HFF-Myc (cell line): ENCODE results near the gene TFCP2.
A peak's percentile ranks its signal among the peaks of the same experiment; 100 is the strongest.

ENCODE experiments used
- DNase-seq: peaks from one replicate; pipeline ENCODE4 v3.0.0-alpha.2; 2011; ENCODE audit warnings: low read depth; ENCODE audit errors: extremely low read depth
- H3K4me3 ChIP-seq: replicated peaks from 2 replicates; pipeline ENCODE4 v1.5.1; 2011; ENCODE audit warnings: low read depth, mild to moderate bottlenecking, control low read depth, low read length
- TF ChIP-seq, protein P1 (sequence below): IDR thresholded peaks from 2 replicates; pipeline ENCODE4 v1.5.1; 2012; ENCODE audit warnings: mild to moderate bottlenecking, low read depth, low read length, control low read depth; ENCODE audit errors: missing control alignments

The TFCP2 gene

DNA sequence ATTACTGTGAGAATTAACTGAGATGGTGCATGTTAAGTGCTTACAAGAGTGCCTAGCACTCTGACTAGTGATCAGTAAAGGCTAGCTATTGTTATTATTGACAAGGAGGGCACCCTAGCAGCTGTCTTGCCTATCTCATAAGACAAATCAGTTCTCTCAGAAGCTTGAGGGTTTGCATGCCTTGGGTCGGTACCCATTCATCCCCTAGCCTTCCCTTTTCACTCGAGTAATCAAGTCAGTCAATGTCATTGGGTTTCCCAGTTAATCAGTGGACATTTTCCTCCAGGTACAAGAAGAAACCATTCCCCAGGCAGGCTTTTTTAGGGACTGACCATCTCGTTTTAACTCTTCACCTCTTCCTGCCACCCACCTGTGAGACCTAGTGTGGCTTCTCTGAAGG is 10.4 kb upstream of the TFCP2 start:
- DNase-seq: no peak
- TF ChIP-seq, protein P1, sequence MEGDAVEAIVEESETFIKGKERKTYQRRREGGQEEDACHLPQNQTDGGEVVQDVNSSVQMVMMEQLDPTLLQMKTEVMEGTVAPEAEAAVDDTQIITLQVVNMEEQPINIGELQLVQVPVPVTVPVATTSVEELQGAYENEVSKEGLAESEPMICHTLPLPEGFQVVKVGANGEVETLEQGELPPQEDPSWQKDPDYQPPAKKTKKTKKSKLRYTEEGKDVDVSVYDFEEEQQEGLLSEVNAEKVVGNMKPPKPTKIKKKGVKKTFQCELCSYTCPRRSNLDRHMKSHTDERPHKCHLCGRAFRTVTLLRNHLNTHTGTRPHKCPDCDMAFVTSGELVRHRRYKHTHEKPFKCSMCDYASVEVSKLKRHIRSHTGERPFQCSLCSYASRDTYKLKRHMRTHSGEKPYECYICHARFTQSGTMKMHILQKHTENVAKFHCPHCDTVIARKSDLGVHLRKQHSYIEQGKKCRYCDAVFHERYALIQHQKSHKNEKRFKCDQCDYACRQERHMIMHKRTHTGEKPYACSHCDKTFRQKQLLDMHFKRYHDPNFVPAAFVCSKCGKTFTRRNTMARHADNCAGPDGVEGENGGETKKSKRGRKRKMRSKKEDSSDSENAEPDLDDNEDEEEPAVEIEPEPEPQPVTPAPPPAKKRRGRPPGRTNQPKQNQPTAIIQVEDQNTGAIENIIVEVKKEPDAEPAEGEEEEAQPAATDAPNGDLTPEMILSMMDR: no peak
- H3K4me3 ChIP-seq: no peak overlapping the region

DNA sequence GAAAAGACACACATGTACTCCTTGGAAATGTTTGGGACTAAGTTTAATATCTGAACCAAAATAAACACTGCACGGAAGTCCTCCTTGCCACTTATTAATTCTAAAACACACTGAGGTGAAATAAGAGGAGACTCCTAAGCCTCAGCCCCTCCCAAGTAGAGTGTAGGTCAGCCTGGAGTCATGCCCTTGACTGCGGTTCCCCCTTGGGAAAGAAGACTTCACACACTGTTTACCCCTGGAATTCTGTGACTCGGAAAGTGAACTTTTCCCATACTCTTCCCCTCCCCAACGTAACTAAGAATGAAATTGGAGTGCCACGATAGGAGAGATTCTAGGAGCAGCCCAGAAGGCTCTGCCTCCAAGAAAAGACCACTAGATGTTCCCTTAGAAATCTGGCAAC is 8.6 kb upstream of the TFCP2 start:
- no peak for DNase-seq
- H3K4me3 ChIP-seq: no peak overlapping the region
- TF ChIP-seq, protein P1: no peak

DNA sequence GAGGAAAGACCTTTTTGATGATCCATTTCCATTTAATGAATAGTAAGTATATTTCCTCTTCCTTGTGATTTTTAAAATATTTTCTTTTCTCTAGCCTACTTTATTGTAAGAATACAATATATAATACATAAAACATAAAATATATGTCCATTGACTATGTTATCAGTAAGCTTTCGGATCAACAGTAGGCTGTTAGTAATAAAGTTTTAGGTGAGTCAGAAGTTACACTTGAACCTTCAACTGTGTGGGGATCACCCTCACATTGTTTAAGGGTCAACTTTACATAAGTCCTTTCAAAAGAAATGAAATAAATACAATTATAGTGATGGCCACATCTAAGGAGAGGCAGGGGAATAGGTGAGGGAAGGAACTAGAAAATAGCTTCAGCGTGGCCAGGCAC is 5.0 kb upstream of the TFCP2 start:
- no peak for DNase-seq
- no peak overlapping the region for H3K4me3 ChIP-seq
- TF ChIP-seq, protein P1: no peak

DNA sequence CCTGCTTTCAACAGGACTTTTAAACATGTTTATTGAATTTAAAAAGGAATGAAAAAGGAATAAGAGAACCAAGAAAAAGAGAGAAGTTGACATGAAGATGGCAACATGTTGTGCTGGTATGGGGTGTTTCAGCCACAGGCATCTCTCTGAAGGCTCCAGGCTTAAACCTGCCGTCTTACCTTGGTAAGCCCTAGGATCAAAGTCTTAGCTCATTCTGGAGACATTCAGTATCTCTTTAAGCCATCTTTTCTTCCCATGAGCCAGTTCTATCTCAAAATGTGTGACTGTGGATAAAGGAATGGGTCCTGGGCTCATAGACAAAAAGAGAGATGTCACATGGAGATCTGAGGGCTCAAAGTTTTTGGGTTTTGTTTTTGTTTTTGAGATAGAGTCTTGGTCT is 1.6 kb upstream of the TFCP2 start:
- TF ChIP-seq, protein P1: no peak
- no peak overlapping the region for H3K4me3 ChIP-seq
- no peak for DNase-seq

- DNase-seq: no peak
- TF ChIP-seq, protein P1: no peak
- H3K4me3 ChIP-seq: peak overlapping the region; percentile 78
Measured at GRCh38 chr12:51171884-51172514, 936 bp downstream of the TFCP2 start.

DNA sequence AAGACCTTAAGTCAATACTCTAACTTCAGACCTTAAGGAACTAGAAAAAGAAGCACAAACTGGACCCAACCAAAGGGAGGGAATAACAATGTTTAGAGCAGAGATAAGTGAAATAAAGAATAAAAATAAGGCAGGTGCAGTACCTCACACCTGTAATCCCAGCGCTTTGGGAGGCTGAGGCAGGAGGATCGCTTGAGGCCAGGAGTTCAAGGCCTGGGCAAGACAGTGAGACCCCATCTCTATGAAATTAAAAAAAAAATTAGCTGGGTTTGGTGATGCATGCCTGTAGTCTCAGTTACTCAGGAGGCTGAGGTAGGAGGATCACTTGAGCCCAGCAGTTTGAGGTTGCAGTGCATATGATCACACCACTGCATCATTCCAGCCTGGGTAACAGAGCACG is 9.1 kb downstream of the TFCP2 start:
- no peak overlapping the region for H3K4me3 ChIP-seq
- TF ChIP-seq, protein P1: no peak
- no peak for DNase-seq

GRCh38 chr12:51162217-51162616 is 10.7 kb downstream of the TFCP2 start:
- TF ChIP-seq, protein P1: no peak
- DNase-seq: no peak
- H3K4me3 ChIP-seq: no peak overlapping the region
